Loucy (cell line): ENCODE measurements around the gene PROZ.

Source experiments
- H2AFZ ChIP-seq: fragments of 200-600 bp; sonication (generic); 2 replicates; pipeline ENCODE4 v1.6.0; 2016; ENCODE audit warnings: antibody characterized with exemption, mild to moderate bottlenecking, low read length, moderate library complexity
- H3F3A ChIP-seq: fragments of 200-600 bp; 2 replicates; pipeline ENCODE4 v1.6.0; 2016; ENCODE audit warnings: antibody characterized with exemption, low read depth, mild to moderate bottlenecking
- H3K27me3 ChIP-seq: fragments of 200-600 bp; sonication (generic); 2 replicates; pipeline ENCODE4 v1.6.1; 2014; ENCODE audit warnings: low read length, mild to moderate bottlenecking; ENCODE audit not compliant: insufficient read depth, poor library complexity, severe bottlenecking
- H3K36me3 ChIP-seq: fragments of 200-600 bp; sonication (generic); 2 replicates; pipeline ENCODE4 v1.6.1; 2016; ENCODE audit warnings: low read length; ENCODE audit not compliant: insufficient read depth
- H3K4me1 ChIP-seq: fragments of 200-600 bp; sonication (generic); 2 replicates; pipeline ENCODE4 v1.5.1; 2014; ENCODE audit warnings: low read length, mild to moderate bottlenecking; ENCODE audit not compliant: insufficient read depth, poor library complexity, severe bottlenecking
- H3K4me2 ChIP-seq: fragments of 200-600 bp; sonication (generic); 2 replicates; pipeline ENCODE4 v1.6.0; 2014; ENCODE audit warnings: antibody characterized with exemption, low read length, low read depth, mild to moderate bottlenecking; ENCODE audit not compliant: poor library complexity, severe bottlenecking
- H3K4me3 ChIP-seq: fragments of 200-600 bp; sonication (generic); 2 replicates; pipeline ENCODE4 v1.5.1; 2014; ENCODE audit warnings: low read length, mild to moderate bottlenecking, mixed read lengths; ENCODE audit not compliant: poor library complexity, severe bottlenecking
- H3K79me2 ChIP-seq: fragments of 200-600 bp; sonication (generic); 2 replicates; pipeline ENCODE4 v1.6.1; 2014; ENCODE audit warnings: low read length; ENCODE audit not compliant: insufficient read depth
- H3K9ac ChIP-seq: fragments of 200-600 bp; sonication (generic); 2 replicates; pipeline ENCODE4 v1.6.0; 2014; ENCODE audit warnings: mild to moderate bottlenecking, low read depth, low read length, moderate library complexity; ENCODE audit not compliant: poor library complexity, severe bottlenecking
- H3K9me2 ChIP-seq: fragments of 200-600 bp; sonication (generic); replicated peaks from 2 replicates; pipeline ENCODE4 v1.6.1; 2016; ENCODE audit warnings: low read depth, low read length, mixed read lengths
- H3K9me3 ChIP-seq: fragments of 200-600 bp; sonication (generic); 2 replicates; pipeline ENCODE4 v1.6.1; 2014; ENCODE audit warnings: mild to moderate bottlenecking, antibody characterized with exemption, low read length, low read depth; ENCODE audit not compliant: insufficient read depth
- H4K20me1 ChIP-seq: fragments of 200-600 bp; sonication (generic); 2 replicates; pipeline ENCODE4 v1.6.0; 2014; ENCODE audit warnings: antibody characterized with exemption, low read length, mild to moderate bottlenecking; ENCODE audit not compliant: insufficient read depth, poor library complexity, severe bottlenecking
- CTCF ChIP-seq: fragments of 200-600 bp; sonication (generic); conservative IDR thresholded peaks from 2 replicates; pipeline ENCODE4 v1.5.1; 2014; ENCODE audit warnings: mild to moderate bottlenecking, antibody characterized with exemption, low read length
- EZH2phosphoT487 ChIP-seq: fragments of 200-600 bp; IDR thresholded peaks from 2 replicates; pipeline ENCODE4 v1.6.1; 2018; ENCODE audit warnings: antibody characterized with exemption, mild to moderate bottlenecking, moderate library complexity, borderline replicate concordance

Gene PROZ

GRCh38 chr13:113192902-113193301 lies 34.5 kb downstream of the PROZ start:
- Histone ChIP-seq H3K9ac (no peak overlapping the region), H3K4me2 (no peak overlapping the region), H3K9me2 (no peaks in the 10 kb centered on the region), H3K4me1 (no peaks in the 10 kb centered on the region), H4K20me1 (no peaks in the 10 kb centered on the region), H3K9me3 (no peaks in the 10 kb centered on the region), H3F3A (no peaks in the 10 kb centered on the region), H3K4me3 (no peak overlapping the region), H2AFZ (no peak overlapping the region), H3K36me3 (peaks cover 81% of the 10 kb centered on the region; the same call in 1 of the 2 replicates), H3K27me3 (no peaks in the 10 kb centered on the region), H3K79me2 (no peaks in the 10 kb centered on the region)
- TF ChIP-seq CTCF (no peak), EZH2phosphoT487 (no peak)

DNA sequence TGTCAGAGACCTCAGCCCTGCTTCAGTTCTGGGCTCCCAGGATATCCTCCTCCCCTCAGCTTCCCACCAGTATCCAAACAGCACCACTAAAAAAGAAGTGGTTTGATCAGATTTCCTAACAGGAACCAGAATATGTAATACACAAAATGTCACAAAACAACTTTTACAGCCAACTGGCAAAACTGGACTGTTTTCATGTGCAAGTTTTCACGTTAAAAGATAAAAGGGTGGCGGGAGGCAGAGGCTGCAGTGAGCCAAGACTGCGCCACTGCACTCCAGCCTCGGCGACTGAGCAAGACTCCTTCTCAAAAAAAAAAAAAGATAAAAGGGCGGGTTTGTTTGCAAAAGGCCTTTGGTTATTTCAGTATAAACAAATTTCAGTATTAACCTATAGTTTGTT lies 36.9 kb downstream of the PROZ start:
- Histone ChIP-seq H3K4me3 (no peak overlapping the region), H2AFZ (no peak overlapping the region), H3K4me1 (no peaks in the 10 kb centered on the region), H3K36me3 (peaks cover 78% of the 10 kb centered on the region; the same call in 1 of the 2 replicates), H3K4me2 (no peak overlapping the region), H3K9me2 (no peaks in the 10 kb centered on the region), H4K20me1 (no peaks in the 10 kb centered on the region), H3K9ac (no peak overlapping the region), H3K27me3 (no peaks in the 10 kb centered on the region), H3F3A (no peaks in the 10 kb centered on the region), H3K79me2 (no peaks in the 10 kb centered on the region), H3K9me3 (no peaks in the 10 kb centered on the region)
- no peak for TF ChIP-seq EZH2phosphoT487
- TF ChIP-seq CTCF: no peak

- H3K9me2 ChIP-seq: no peaks in the 10 kb centered on the region
- H3K9ac ChIP-seq: no peak overlapping the region
- no peak overlapping the region for H3K4me3 ChIP-seq
- H3F3A ChIP-seq: no peaks in the 10 kb centered on the region
- H3K79me2 ChIP-seq: peaks cover 4% of the 10 kb centered on the region; the same call in 1 of the 2 replicates
- H3K4me2 ChIP-seq: no peak overlapping the region
- peaks cover 71% of the 10 kb centered on the region; the same call in 1 of the 2 replicates for H3K36me3 ChIP-seq
- H3K9me3 ChIP-seq: no peaks in the 10 kb centered on the region
- no peaks in the 10 kb centered on the region for H3K4me1 ChIP-seq
- no peak for TF ChIP-seq CTCF
- no peak for TF ChIP-seq EZH2phosphoT487
- no peak overlapping the region for H2AFZ ChIP-seq
- no peaks in the 10 kb centered on the region for H3K27me3 ChIP-seq
- no peaks in the 10 kb centered on the region for H4K20me1 ChIP-seq
These were observed 38.7 kb downstream of the PROZ start for GRCh38 chr13:113196970-113197737.
